GM21360 (cell line): ENCODE results near the gene SMARCA1.
"Not testable (repeated sequence)": the region's sequence is repeated elsewhere in the genome, so short reads cannot be mapped to it uniquely, and the experiment has no call there.

Experiments
- ATAC-seq: cut with Tn5 transposase; IDR thresholded peaks from one replicate; pipeline ENCODE4 v1.9.1; 2021; ENCODE audit warnings: mild to moderate bottlenecking, moderate library complexity; ENCODE audit not compliant: unreplicated experiment

Gene SMARCA1

DNA sequence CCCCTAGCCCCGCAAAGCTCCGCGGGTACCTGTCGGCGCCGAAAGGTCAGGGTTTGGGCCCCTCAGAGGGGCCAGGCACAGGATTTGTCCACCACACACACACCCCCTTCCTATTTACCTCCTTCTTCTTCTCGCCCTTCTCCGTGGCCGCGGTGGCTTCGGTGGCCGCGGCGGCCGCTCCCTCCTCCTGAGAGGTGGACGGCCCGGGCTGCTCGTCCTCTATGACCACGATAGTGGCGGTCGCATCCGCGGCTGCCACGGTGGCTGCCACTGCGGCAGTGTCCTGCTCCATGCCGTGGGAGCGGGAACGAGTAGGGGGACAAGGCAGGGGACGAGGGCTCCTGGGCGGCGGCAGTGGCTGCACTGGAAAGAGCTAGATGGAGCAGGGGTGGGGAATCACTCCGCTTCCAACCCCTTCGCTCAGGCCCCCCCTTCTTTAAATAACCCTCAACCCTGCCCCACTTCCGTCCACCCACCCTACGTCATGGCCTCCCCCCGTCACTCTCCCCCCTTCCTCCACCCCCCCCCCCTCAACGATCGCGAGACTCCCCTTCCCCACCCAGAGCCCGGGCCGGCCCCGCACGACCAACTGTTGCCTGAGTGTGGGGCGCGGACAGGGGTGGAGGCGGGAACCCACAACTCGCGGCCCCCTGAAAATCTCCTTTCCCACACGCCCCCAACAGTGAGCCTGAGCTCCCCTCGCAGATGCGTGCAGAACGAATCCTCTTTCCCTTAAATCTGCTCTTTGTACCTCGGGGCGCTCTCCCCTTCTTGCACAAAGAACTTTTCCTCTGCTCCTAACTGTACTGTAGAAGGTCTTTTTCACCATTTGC, at the start of gene SMARCA1:
Gene SMARCA1, minus strand, starts transcription at position 412 of the 833 bp plus-strand sequence. Its CDS starts 120 bp downstream, at position 292.
- ATAC-seq, result no peak

DNA sequence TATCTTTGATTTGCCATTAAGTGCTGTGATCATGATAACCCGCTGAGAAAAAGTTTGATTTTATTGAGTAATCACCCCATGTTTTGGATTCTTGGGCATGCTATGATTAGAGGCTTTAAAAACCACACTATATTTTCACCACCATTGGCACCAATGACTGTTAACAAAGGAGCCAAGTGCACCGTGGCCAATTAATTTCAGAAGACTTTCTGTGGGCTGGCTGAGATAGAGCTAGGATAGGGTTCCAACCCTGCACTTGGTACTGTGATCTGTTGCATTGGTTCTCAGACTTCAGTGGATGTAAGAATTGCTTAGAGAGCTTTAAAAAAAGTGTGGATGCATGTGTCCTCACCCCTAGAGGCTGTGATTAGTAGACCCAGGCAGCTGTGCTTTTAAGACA, 49.1 kb upstream of the SMARCA1 start:
- no peak for ATAC-seq

- no peak for ATAC-seq
These were observed 45.1 kb upstream of the SMARCA1 start for GRCh38 chrX:129568349-129568748.

DNA sequence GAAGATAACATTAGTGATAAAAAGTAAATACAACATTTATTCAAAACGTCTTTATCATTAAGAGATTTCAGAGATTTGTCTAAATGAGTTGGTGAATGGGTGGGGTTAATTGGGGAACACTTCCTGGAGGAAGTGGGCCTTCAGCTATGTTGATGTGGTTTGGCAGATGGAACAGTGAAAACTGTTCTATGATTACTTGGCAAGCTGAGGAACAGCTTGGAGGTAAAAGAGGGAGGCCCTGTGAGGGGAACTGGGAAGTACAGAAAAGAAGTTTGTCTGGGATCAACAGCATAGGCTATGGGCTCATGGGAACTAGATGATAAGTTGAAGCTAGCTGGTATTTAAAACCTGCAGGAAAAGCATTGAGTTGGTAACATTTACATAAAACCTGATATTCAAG, 42.8 kb upstream of the SMARCA1 start:
- no peak for ATAC-seq

- no peak for ATAC-seq
These were observed 41.9 kb upstream of the SMARCA1 start for GRCh38 chrX:129565046-129565650.

DNA sequence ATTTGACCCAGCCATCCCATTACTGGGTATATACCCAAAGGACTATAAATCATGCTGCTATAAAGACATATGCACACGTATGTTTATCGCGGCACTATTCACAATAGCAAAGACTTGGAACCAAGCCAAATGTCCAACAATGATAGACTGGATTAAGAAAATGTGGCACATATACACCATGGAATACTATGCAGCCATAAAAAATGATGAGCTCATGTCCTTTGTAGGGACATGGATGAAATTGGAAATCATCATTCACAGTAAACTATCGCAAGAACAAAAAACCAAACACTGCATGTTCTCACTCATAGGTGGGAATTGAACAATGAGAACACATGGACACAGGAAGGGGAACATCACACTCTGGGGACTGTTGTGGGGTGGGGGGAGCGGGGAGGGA, 41.1 kb upstream of the SMARCA1 start:
- ATAC-seq, result not testable (repeated sequence)

DNA sequence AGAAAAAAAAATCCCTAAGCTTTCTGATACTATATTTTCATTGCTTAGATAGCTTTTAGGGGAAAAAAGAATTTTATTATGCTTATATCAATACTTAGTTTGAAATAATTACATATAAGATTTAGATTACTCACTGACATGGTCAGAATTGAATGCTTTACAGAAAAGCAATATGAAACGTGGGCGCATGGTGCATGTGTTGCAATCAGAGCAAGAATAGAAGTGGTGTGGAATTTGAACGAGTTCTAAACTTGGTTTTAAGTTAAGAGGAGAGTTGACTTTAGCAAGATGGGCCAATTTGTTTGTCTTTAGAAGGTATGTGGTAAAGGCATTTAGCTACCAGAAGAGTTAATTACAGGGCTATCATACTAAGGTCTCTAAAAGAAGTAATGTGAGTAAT, 38.2 kb upstream of the SMARCA1 start:
- ATAC-seq, result no peak

- no peak for ATAC-seq
These were observed 36.5 kb upstream of the SMARCA1 start for GRCh38 chrX:129559783-129560182.

- ATAC-seq, result no peak
These were observed 34.7 kb upstream of the SMARCA1 start for GRCh38 chrX:129557844-129558480.

- ATAC-seq, result no peak
These were observed 33.6 kb upstream of the SMARCA1 start for GRCh38 chrX:129556806-129557315.

DNA sequence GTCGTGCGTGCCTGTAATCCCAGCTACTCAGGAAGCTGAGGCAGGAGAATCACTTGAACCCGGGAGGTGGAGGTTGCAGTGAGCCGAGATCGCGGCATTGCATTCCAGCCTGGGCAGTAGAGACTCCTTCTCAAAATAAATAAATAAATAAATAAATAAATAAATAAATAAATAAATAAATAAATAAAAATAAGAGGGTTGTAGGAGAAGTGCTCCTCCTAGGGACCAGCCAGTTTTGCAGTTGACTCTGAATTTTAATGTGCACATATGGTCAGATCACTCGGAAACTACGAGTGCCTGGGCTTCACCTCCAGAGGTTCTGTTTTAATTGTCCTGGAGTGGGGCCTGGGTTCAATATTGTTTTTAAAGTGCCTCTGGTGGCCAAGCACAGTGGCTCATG, 31.5 kb upstream of the SMARCA1 start:
- not testable (repeated sequence) for ATAC-seq

GRCh38 chrX:129553619-129554288, 30.5 kb upstream of the SMARCA1 start:
- peak; percentile 96 for ATAC-seq

DNA sequence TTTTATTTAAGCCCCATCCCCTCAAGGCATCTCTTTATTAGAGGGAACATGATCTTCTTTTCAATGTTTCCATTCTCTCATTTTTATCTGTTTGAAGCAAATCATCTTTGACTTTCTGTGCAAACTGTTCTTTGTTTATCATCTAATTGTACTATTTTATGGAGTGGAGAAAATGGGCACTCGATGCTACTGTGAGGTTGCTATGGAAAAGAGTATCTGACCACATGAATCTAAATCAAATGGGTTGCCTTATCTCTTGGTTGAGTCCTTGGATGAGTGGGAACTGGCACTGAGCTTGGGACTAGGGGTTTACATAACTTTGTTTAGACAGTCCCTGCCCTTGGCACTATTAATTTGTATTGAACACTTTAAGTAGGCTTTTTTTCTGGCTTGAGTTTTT, 25.8 kb upstream of the SMARCA1 start:
- no peak for ATAC-seq

DNA sequence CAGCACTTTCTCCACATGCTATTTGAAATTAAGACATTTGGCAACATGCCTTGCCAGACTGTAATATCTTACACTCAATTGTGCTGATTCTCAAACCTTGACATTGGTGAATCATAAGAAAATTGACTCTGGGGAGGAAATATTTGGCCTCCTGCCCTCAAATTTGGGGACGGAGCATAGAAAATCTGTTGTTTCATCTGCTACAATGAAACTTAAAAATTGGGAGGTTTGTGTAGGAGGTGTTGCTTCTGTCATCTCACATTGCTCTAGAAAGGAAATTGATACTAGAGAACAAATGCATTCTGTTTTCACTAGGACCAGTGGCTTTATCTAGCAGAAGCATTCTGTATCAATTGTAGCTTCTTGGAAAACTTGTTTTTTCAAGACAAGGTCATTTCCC, 22.1 kb upstream of the SMARCA1 start:
- ATAC-seq, result no peak

DNA sequence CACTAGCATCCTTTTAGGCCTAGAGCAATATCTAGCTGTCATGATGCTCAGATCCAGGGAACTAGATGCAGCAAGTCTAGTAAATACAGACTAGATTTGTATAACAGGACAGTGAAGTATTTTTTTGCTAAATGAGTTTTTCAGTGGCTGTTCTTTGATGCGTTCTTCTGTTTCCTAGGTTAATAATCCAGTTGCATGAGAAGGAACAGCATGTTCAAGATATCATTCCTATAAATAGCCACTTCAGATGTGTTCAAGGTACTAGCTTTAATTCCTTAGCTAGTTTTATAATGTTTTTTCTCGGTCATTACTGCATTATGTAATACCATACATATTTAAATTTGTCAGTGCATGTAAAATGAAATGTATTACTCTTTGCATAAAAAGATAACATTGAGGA, 21.5 kb upstream of the SMARCA1 start:
- ATAC-seq, result no peak

- peak; percentile 13 for ATAC-seq
These were observed 17.5 kb upstream of the SMARCA1 start for GRCh38 chrX:129540722-129541184.

GRCh38 chrX:129540068-129540653, 16.9 kb upstream of the SMARCA1 start, which contains the start of gene OCRL:
Gene OCRL, plus strand, starts transcription at chrX:129540259. Its CDS starts 181 bp downstream, at chrX:129540440.
- peak; percentile 97 for ATAC-seq

DNA sequence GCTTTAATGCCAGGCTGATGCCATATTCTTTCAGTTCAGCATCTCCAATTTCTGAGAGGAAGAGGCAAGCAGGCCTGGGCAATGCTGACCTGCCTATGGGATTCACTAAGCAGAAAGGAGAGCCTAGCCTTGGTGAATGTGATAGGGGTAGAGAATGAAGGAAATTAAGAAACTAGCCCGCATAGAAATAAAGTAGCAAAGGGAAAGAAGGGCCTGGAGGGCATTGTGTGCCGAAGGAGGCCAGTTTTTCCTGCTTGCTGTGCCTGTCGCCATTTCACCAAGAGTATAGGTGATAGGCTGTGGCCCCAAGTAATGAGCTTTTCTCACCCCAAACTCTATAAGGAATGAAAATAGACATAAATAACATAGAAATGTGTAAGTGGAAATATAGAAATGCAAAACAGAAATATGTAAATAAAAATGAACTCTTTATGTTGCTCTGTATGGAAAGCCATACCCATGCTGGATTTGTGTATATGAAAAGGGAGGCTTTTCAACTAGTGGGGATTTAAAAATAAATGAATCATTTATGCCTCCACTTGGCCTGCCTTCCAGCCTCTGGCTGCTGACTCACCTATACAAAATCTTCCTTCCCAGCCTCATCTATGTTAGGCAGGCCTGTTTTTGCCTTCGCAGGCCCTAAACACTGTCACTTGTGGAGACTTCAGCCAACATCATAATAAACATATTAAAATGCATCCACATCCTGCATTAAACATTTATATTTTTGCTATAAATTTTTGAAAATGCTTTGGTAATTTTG, 11.7 kb upstream of the SMARCA1 start:
- ATAC-seq, result no peak

GRCh38 chrX:129531132-129531531, 7.8 kb upstream of the SMARCA1 start:
- no peak for ATAC-seq

DNA sequence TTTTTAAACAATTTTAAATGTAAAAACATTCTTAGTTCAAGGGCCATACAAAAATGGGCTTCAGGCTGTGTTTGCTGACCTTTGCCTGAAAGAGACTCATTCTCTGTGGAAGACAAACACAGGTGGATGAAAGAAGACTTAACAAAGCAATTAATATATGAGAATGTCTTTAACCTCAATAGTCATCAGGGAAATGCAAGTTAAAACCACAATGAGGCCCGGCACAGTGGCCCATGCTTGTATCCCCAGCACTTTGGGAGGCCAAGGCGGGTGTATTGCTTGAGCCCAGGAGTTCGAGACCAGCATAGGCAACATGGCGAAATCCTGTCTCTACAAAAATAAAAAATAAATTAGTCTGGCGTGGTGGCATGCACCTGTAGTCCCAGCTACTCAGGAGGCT, 7.1 kb upstream of the SMARCA1 start:
- ATAC-seq, result no peak
